Measurements from ENCODE around the gene NXPE1.

DNA sequence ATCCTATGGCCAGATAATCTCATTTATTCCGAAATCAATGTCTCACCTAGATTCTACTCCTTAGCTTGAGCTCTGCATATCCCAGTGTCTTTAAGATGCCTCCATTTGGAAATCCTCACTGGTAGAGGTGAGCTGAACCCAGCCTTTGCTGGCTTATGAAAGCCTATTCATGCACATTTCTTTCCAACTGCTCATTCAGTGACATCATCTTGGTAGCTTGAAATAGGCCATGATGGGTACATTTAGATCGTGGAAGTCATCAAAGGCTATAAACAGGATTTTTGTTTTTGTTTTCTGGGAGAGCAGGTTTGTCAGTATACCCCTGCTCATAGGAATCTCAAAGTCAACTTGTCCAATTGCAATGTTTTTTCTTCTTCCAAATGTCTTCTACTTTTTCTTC is 6.0 kb downstream of the NXPE1 start:
- TF ChIP-seq, protein P1, sequence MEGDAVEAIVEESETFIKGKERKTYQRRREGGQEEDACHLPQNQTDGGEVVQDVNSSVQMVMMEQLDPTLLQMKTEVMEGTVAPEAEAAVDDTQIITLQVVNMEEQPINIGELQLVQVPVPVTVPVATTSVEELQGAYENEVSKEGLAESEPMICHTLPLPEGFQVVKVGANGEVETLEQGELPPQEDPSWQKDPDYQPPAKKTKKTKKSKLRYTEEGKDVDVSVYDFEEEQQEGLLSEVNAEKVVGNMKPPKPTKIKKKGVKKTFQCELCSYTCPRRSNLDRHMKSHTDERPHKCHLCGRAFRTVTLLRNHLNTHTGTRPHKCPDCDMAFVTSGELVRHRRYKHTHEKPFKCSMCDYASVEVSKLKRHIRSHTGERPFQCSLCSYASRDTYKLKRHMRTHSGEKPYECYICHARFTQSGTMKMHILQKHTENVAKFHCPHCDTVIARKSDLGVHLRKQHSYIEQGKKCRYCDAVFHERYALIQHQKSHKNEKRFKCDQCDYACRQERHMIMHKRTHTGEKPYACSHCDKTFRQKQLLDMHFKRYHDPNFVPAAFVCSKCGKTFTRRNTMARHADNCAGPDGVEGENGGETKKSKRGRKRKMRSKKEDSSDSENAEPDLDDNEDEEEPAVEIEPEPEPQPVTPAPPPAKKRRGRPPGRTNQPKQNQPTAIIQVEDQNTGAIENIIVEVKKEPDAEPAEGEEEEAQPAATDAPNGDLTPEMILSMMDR (optimal IDR thresholded peaks at IDR 0.05 in 1 of 3, IDR thresholded peaks at IDR 0.05 in 1 of 3, conservative IDR thresholded peaks at IDR 0.05 in 1 of 3; ENCODE audit: extremely low read depth in 1 of 3, insufficient read depth in 2 of 3, low read length in 3 of 3), result no peak
- TF ChIP-seq EZH2 (IDR thresholded peaks at IDR 0.05; ENCODE audit: low read length), result no peak

Data from keratinocyte (primary cell).